ENCODE data around the gene CCP110. TPM values are rescaled to one million over a fixed set of nuclear protein-coding genes. Genes with fewer than 3 reads are reported as not detected.

The CCP110 gene
- total RNA-seq, 1 donor from 2014 or later, result 6.6 TPM

- H3K36me3 ChIP-seq (ENCODE audit: control insufficient read depth, insufficient read depth, low read length), result no peaks in the 10 kb centered on the region
- DNase-seq (ENCODE audit: low read depth), result no peak
These were observed 42.0 kb upstream of the CCP110 start for GRCh38 chr16:19481769-19482168.

GRCh38 chr16:19482291-19482690 is 41.5 kb upstream of the CCP110 start:
- Histone ChIP-seq H3K27me3 (ENCODE audit: control insufficient read depth, insufficient read depth, low read length) (no peaks in the 10 kb centered on the region), H3K36me3 (ENCODE audit: control insufficient read depth, insufficient read depth, low read length) (no peaks in the 10 kb centered on the region), H3K4me3 (ENCODE audit: low read depth, low read length) (no peak overlapping the region)
- no peak for TF ChIP-seq CTCF (IDR thresholded peaks at IDR 0.05; ENCODE audit: insufficient read depth, low read length, poor library complexity, severe bottlenecking)
- DNase-seq (ENCODE audit: low read depth), result no peak

More at GRCh38 chr16:19481769-19482168, 42.0 kb upstream of the CCP110 start:
- no peak overlapping the region for H3K4me3 ChIP-seq (ENCODE audit: low read depth, low read length)
- TF ChIP-seq CTCF (IDR thresholded peaks at IDR 0.05; ENCODE audit: insufficient read depth, low read length, poor library complexity, severe bottlenecking), result no peak
- H3K27me3 ChIP-seq (ENCODE audit: control insufficient read depth, insufficient read depth, low read length), result no peaks in the 10 kb centered on the region

GRCh38 chr16:19484096-19484495 is 39.6 kb upstream of the CCP110 start:
- DNase-seq (ENCODE audit: low read depth), result no peak
- no peak for TF ChIP-seq CTCF (IDR thresholded peaks at IDR 0.05; ENCODE audit: insufficient read depth, low read length, poor library complexity, severe bottlenecking)
- no peaks in the 10 kb centered on the region for H3K36me3 ChIP-seq (ENCODE audit: control insufficient read depth, insufficient read depth, low read length)
- H3K4me3 ChIP-seq (ENCODE audit: low read depth, low read length), result no peak overlapping the region
- H3K27me3 ChIP-seq (ENCODE audit: control insufficient read depth, insufficient read depth, low read length), result no peaks in the 10 kb centered on the region

GRCh38 chr16:19485611-19486010 is 38.1 kb upstream of the CCP110 start:
- TF ChIP-seq CTCF (IDR thresholded peaks at IDR 0.05; ENCODE audit: insufficient read depth, low read length, poor library complexity, severe bottlenecking), result no peak
- H3K36me3 ChIP-seq (ENCODE audit: control insufficient read depth, insufficient read depth, low read length), result no peaks in the 10 kb centered on the region
- DNase-seq (ENCODE audit: low read depth), result no peak
- no peak overlapping the region for H3K4me3 ChIP-seq (ENCODE audit: low read depth, low read length)
- peaks cover 2% of the 10 kb centered on the region for H3K27me3 ChIP-seq (ENCODE audit: control insufficient read depth, insufficient read depth, low read length)

GRCh38 chr16:19486051-19486450 is 37.7 kb upstream of the CCP110 start:
- no peak for DNase-seq (ENCODE audit: low read depth)
- H3K4me3 ChIP-seq (ENCODE audit: low read depth, low read length), result no peak overlapping the region
- no peak for TF ChIP-seq CTCF (IDR thresholded peaks at IDR 0.05; ENCODE audit: insufficient read depth, low read length, poor library complexity, severe bottlenecking)
- H3K36me3 ChIP-seq (ENCODE audit: control insufficient read depth, insufficient read depth, low read length), result no peaks in the 10 kb centered on the region
- peaks cover 2% of the 10 kb centered on the region for H3K27me3 ChIP-seq (ENCODE audit: control insufficient read depth, insufficient read depth, low read length)

GRCh38 chr16:19486750-19487325 is 36.9 kb upstream of the CCP110 start:
- Histone ChIP-seq H3K4me3 (ENCODE audit: low read depth, low read length) (no peak overlapping the region), H3K27me3 (ENCODE audit: control insufficient read depth, insufficient read depth, low read length) (peaks cover 2% of the 10 kb centered on the region), H3K36me3 (ENCODE audit: control insufficient read depth, insufficient read depth, low read length) (no peaks in the 10 kb centered on the region)
- TF ChIP-seq CTCF (IDR thresholded peaks at IDR 0.05; ENCODE audit: insufficient read depth, low read length, poor library complexity, severe bottlenecking), result no peak
- no peak for DNase-seq (ENCODE audit: low read depth)
